OCI-LY1 (cell line): Measurements from ENCODE around the gene MRM2.

ENCODE experiments used
- H2AFZ ChIP-seq: fragments of 200-600 bp; sonication (generic), shearing (Covaris generic); 2 replicates; pipeline ENCODE4 v1.6.0; 2014; ENCODE audit warnings: antibody characterized with exemption, mild to moderate bottlenecking, low read length
- H3F3A ChIP-seq: fragments of 200-600 bp; sonication (generic), shearing (Covaris generic); 2 replicates; pipeline ENCODE4 v1.6.0; 2014; ENCODE audit warnings: mild to moderate bottlenecking, antibody characterized with exemption, low read length, moderate library complexity; ENCODE audit not compliant: insufficient read depth
- H3K27ac ChIP-seq: fragments of 200-600 bp; sonication (generic); 2 replicates; pipeline ENCODE4 v1.5.1; 2014; ENCODE audit warnings: low read length, mixed run types, mild to moderate bottlenecking, low read depth; ENCODE audit not compliant: poor library complexity, severe bottlenecking
- H3K27me3 ChIP-seq: fragments of 200-600 bp; sonication (generic); 2 replicates; pipeline ENCODE4 v1.6.0; 2014; ENCODE audit warnings: antibody characterized with exemption, mild to moderate bottlenecking, low read length, moderate library complexity; ENCODE audit not compliant: insufficient read depth
- H3K36me3 ChIP-seq: fragments of 200-600 bp; sonication (generic); 2 replicates; pipeline ENCODE4 v1.6.1; 2014; ENCODE audit warnings: mild to moderate bottlenecking, antibody characterized with exemption, low read length, moderate library complexity, mixed read lengths; ENCODE audit not compliant: insufficient read depth
- H3K4me1 ChIP-seq: fragments of 200-600 bp; sonication (generic); 2 replicates; pipeline ENCODE4 v1.5.1; 2014; ENCODE audit warnings: mild to moderate bottlenecking, low read length, moderate library complexity; ENCODE audit not compliant: insufficient read depth, severe bottlenecking
- H3K4me2 ChIP-seq: fragments of 200-600 bp; sonication (generic), shearing (Covaris generic); 2 replicates; pipeline ENCODE4 v1.6.1; 2014; ENCODE audit warnings: low read length
- H3K4me3 ChIP-seq: fragments of 200-600 bp; sonication (generic); 2 replicates; pipeline ENCODE4 v1.5.1; 2014; ENCODE audit warnings: low read length, low read depth, mild to moderate bottlenecking, mixed read lengths; ENCODE audit not compliant: poor library complexity, severe bottlenecking
- H3K79me2 ChIP-seq: fragments of 200-600 bp; shearing (Covaris generic); 2 replicates; pipeline ENCODE4 v1.6.1; 2016; ENCODE audit warnings: mixed run types, low read length, mixed read lengths; ENCODE audit not compliant: insufficient read depth
- H3K9ac ChIP-seq: fragments of 200-600 bp; sonication (generic), shearing (Covaris generic); 2 replicates; pipeline ENCODE4 v1.6.1; 2014; ENCODE audit warnings: mild to moderate bottlenecking, low read length, mixed read lengths
- H3K9me2 ChIP-seq: fragments of 200-600 bp; sonication (generic), shearing (Covaris generic); 2 replicates; pipeline ENCODE4 v1.6.1; 2014; ENCODE audit warnings: low read depth, mild to moderate bottlenecking, low read length, mixed read lengths
- H3K9me3 ChIP-seq: fragments of 200-600 bp; shearing (Covaris generic); 2 replicates; pipeline ENCODE4 v1.6.1; 2014; ENCODE audit warnings: low read length, mixed read lengths
- H4K20me1 ChIP-seq: fragments of 200-600 bp; sonication (generic), shearing (Covaris generic); 2 replicates; pipeline ENCODE4 v1.6.0; 2016; ENCODE audit warnings: mild to moderate bottlenecking, low read length; ENCODE audit not compliant: insufficient read depth
- EZH2 ChIP-seq: fragments of 200-600 bp; sonication (generic), shearing (Covaris generic); IDR thresholded peaks from 2 replicates; pipeline ENCODE4 v1.8.0; 2017; ENCODE audit warnings: borderline replicate concordance, mixed run types, mild to moderate bottlenecking, antibody characterized with exemption, low read length, moderate library complexity, mixed read lengths
- TF ChIP-seq, protein P1 (sequence below): fragments of 200-600 bp; sonication (generic), shearing (Covaris generic); IDR thresholded peaks from 2 replicates; pipeline ENCODE4 v1.5.1; 2017; ENCODE audit warnings: mild to moderate bottlenecking, antibody characterized with exemption, low read length, moderate library complexity, mixed read lengths

The MRM2 gene

DNA sequence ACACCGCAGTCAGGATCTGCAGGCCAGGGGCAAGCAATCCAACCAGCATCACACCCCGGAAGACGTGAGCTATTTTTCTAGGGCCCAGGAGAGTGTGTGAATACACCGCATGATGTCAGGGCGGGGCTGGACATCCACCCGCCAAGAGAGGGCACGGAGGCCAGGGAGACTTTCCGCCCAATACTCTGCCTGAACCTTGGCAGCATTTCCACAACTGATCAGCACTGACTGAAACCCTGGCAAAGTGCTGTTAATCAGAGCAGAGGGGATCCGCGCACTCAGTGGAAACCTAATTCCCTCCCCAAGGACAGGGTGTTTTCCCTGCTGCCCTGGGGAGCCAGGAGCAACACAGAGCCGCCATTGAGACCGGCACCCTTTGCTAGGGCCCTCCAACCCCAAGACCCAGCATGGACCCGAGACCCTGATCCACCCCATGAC, 17.5 kb downstream of the MRM2 start:
- Histone ChIP-seq H3K27me3 (no peaks in the 10 kb centered on the region), H3F3A (no peaks in the 10 kb centered on the region), H3K4me3 (no peak overlapping the region), H3K4me1 (no peaks in the 10 kb centered on the region), H3K4me2 (no peak overlapping the region), H3K36me3 (peaks cover 78% of the 10 kb centered on the region), H4K20me1 (no peaks in the 10 kb centered on the region), H2AFZ (no peak overlapping the region), H3K9me2 (no peaks in the 10 kb centered on the region), H3K9ac (no peak overlapping the region), H3K9me3 (no peaks in the 10 kb centered on the region), H3K27ac (no peak overlapping the region), H3K79me2 (no peaks in the 10 kb centered on the region)
- TF ChIP-seq, protein P1, sequence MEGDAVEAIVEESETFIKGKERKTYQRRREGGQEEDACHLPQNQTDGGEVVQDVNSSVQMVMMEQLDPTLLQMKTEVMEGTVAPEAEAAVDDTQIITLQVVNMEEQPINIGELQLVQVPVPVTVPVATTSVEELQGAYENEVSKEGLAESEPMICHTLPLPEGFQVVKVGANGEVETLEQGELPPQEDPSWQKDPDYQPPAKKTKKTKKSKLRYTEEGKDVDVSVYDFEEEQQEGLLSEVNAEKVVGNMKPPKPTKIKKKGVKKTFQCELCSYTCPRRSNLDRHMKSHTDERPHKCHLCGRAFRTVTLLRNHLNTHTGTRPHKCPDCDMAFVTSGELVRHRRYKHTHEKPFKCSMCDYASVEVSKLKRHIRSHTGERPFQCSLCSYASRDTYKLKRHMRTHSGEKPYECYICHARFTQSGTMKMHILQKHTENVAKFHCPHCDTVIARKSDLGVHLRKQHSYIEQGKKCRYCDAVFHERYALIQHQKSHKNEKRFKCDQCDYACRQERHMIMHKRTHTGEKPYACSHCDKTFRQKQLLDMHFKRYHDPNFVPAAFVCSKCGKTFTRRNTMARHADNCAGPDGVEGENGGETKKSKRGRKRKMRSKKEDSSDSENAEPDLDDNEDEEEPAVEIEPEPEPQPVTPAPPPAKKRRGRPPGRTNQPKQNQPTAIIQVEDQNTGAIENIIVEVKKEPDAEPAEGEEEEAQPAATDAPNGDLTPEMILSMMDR = no peak
- no peak for TF ChIP-seq EZH2

DNA sequence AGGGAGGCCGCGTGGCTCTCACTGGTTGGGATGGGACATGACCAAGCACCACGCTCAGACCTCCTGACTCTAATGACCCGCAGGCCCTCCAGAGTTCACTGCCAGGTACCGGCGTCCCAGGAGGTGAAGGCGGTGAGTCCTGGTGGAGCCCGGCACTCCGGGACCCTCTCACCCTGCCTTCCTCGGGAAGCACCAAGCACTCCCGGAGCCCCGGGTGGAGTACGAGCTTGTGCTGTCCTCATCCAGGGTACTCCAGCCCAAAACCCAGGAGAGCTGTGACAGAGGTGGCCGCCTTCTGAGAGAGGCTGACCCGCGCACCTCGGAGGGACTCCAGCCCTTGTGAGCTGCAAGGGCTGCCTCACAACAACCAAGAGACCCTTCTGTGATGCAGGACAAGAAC, 18.7 kb downstream of the MRM2 start:
- Histone ChIP-seq H3K36me3 (peaks cover 75% of the 10 kb centered on the region), H3K27ac (no peak overlapping the region), H3K9me3 (no peaks in the 10 kb centered on the region), H3K27me3 (no peaks in the 10 kb centered on the region), H4K20me1 (no peaks in the 10 kb centered on the region), H2AFZ (no peak overlapping the region), H3K4me2 (no peak overlapping the region), H3K4me1 (no peaks in the 10 kb centered on the region), H3K9ac (no peak overlapping the region), H3K4me3 (no peak overlapping the region), H3K9me2 (no peaks in the 10 kb centered on the region), H3K79me2 (no peaks in the 10 kb centered on the region), H3F3A (no peaks in the 10 kb centered on the region)
- TF ChIP-seq EZH2 = no peak
- TF ChIP-seq, protein P1 = no peak

DNA sequence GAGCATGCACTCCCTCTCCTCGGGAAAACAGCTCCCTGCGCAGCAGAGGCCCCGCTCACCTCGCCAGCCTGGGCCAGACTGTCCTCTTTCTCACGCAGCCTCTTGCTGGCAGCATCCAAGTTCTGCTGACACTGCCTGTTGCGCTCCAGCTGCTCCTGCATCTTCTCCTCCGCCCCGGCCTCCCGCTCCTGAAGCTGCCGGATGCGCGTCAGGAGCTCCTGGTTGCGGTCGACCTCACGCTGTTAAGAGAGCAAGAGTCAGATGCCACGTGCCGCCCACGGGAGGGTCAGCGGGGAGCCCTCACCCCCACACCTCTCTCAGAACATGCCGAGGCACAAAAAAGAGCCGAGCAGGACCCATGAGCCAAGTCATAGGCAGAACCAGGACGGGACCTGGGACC, 19.5 kb downstream of the MRM2 start:
- no peak overlapping the region for H3K9ac ChIP-seq
- H3K4me1 ChIP-seq = no peaks in the 10 kb centered on the region
- no peaks in the 10 kb centered on the region for H3K9me3 ChIP-seq
- H4K20me1 ChIP-seq = no peaks in the 10 kb centered on the region
- peaks cover 75% of the 10 kb centered on the region for H3K36me3 ChIP-seq
- H3K27ac ChIP-seq = no peak overlapping the region
- H3K27me3 ChIP-seq = no peaks in the 10 kb centered on the region
- H3K79me2 ChIP-seq = no peaks in the 10 kb centered on the region
- H2AFZ ChIP-seq = no peak overlapping the region
- TF ChIP-seq, protein P1 = no peak
- no peak for TF ChIP-seq EZH2
- no peaks in the 10 kb centered on the region for H3K9me2 ChIP-seq
- H3K4me3 ChIP-seq = no peak overlapping the region
- H3F3A ChIP-seq = no peaks in the 10 kb centered on the region
- no peak overlapping the region for H3K4me2 ChIP-seq
